HG03039 (cell line): ENCODE measurements around the gene SC5D.

Experiments used
- ATAC-seq: cut with Tn5 transposase; IDR thresholded peaks from one replicate; pipeline ENCODE4 v1.9.1; 2021; ENCODE audit warnings: mild to moderate bottlenecking, moderate library complexity; ENCODE audit not compliant: unreplicated experiment

Gene SC5D

GRCh38 chr11:121352251-121352891 is 59.8 kb downstream of the SC5D start:
- no peak for ATAC-seq

GRCh38 chr11:121354192-121354591 is 61.6 kb downstream of the SC5D start:
- ATAC-seq, result no peak

- ATAC-seq, result no peak
These were observed 63.8 kb downstream of the SC5D start for GRCh38 chr11:121356357-121356756.
